H9 (cell line): ENCODE data around the gene FOXB1. TPM values are rescaled to one million over a fixed set of nuclear protein-coding genes. Genes with fewer than 3 reads are reported as not detected.

Experiments used
- DNase-seq: peaks from one replicate; pipeline ENCODE4 v3.0.0-alpha.2; 2017
- H2AFZ ChIP-seq: one replicate; pipeline ENCODE4 v1.6.1; 2013; ENCODE audit warnings: mild to moderate bottlenecking, low read length, control low read depth, moderate library complexity
- H2AK5ac ChIP-seq: 2 replicates; pipeline ENCODE4 v1.6.1; 2013; ENCODE audit warnings: low read length, control low read depth, mixed read lengths; ENCODE audit not compliant: insufficient read length
- H2BK120ac ChIP-seq: one replicate; pipeline ENCODE4 v1.6.1; 2013; ENCODE audit warnings: low read depth, mild to moderate bottlenecking, low read length, control low read depth, inconsistent platforms; ENCODE audit not compliant: poor library complexity, severe bottlenecking
- H2BK12ac ChIP-seq: 2 replicates; pipeline ENCODE4 v1.6.1; 2013; ENCODE audit warnings: low read length, control low read depth, mixed read lengths, low read depth; ENCODE audit not compliant: insufficient read length
- H2BK15ac ChIP-seq: 2 replicates; pipeline ENCODE4 v1.6.1; 2013; ENCODE audit warnings: low read depth, low read length, control low read depth
- H2BK20ac ChIP-seq: one replicate; pipeline ENCODE4 v1.6.1; 2013; ENCODE audit warnings: low read depth, mild to moderate bottlenecking, low read length, control low read depth, inconsistent platforms; ENCODE audit not compliant: poor library complexity, severe bottlenecking
- H2BK5ac ChIP-seq: 2 replicates; pipeline ENCODE4 v1.6.1; 2013; ENCODE audit warnings: low read length, control low read depth, mixed read lengths; ENCODE audit not compliant: insufficient read length
- H3K14ac ChIP-seq: 2 replicates; pipeline ENCODE4 v1.6.1; 2013; ENCODE audit warnings: low read length, control low read depth; ENCODE audit not compliant: insufficient read depth
- H3K18ac ChIP-seq: 2 replicates; pipeline ENCODE4 v1.6.1; 2013; ENCODE audit warnings: low read depth, mild to moderate bottlenecking, mixed read lengths, low read length, control low read depth; ENCODE audit not compliant: insufficient read length
- H3K23ac ChIP-seq: 2 replicates; pipeline ENCODE4 v1.6.1; 2013; ENCODE audit warnings: low read length, control low read depth, mixed read lengths, low read depth; ENCODE audit not compliant: insufficient read length
- H3K23me2 ChIP-seq: 2 replicates; pipeline ENCODE4 v1.6.1; 2013; ENCODE audit warnings: low read depth, mild to moderate bottlenecking, mixed read lengths, low read length, control low read depth; ENCODE audit not compliant: insufficient read length, poor library complexity, severe bottlenecking
- H3K27ac ChIP-seq: 2 replicates; pipeline ENCODE4 v1.5.1; 2013; ENCODE audit warnings: low read length, control low read depth, mixed read lengths, low read depth; ENCODE audit not compliant: insufficient read length
- H3K27me3 ChIP-seq: 2 replicates; pipeline ENCODE4 v1.6.1; 2013; ENCODE audit warnings: low read length, control low read depth, inconsistent platforms; ENCODE audit not compliant: insufficient read depth
- H3K4ac ChIP-seq: 2 replicates; pipeline ENCODE4 v1.6.1; 2013; ENCODE audit warnings: low read depth, mild to moderate bottlenecking, control low read depth, inconsistent platforms, low read length, moderate library complexity
- H3K4me1 ChIP-seq: 2 replicates; pipeline ENCODE4 v1.6.1; 2013; ENCODE audit warnings: low read length, control low read depth, inconsistent platforms; ENCODE audit not compliant: insufficient read depth
- H3K4me2 ChIP-seq: 2 replicates; pipeline ENCODE4 v1.6.1; 2013; ENCODE audit warnings: low read length, control low read depth, mixed read lengths; ENCODE audit not compliant: insufficient read length, insufficient read depth
- H3K56ac ChIP-seq: 2 replicates; pipeline ENCODE4 v1.6.1; 2013; ENCODE audit warnings: low read depth, mild to moderate bottlenecking, mixed read lengths, low read length, control low read depth; ENCODE audit not compliant: insufficient read length
- H3K79me1 ChIP-seq: 2 replicates; pipeline ENCODE4 v1.6.1; 2013; ENCODE audit warnings: low read depth, mild to moderate bottlenecking, moderate library complexity, low read length, control low read depth, inconsistent platforms; ENCODE audit not compliant: insufficient read depth, poor library complexity, severe bottlenecking
- H3K79me2 ChIP-seq: 2 replicates; pipeline ENCODE4 v1.6.1; 2013; ENCODE audit warnings: low read length, control low read depth, inconsistent platforms; ENCODE audit not compliant: insufficient read depth
- H3K9ac ChIP-seq: 2 replicates; pipeline ENCODE4 v1.6.1; 2013; ENCODE audit warnings: low read length, control low read depth, mixed read lengths; ENCODE audit not compliant: insufficient read length; ENCODE audit errors: extremely low read depth
- H3K9me3 ChIP-seq: one replicate; pipeline ENCODE4 v1.6.1; 2013; ENCODE audit warnings: low read depth, low read length, inconsistent platforms; ENCODE audit not compliant: control insufficient read depth
- H3T11ph ChIP-seq: one replicate; pipeline ENCODE4 v1.6.1; 2013; ENCODE audit warnings: mild to moderate bottlenecking, low read length, control low read depth, inconsistent platforms
- H4K20me1 ChIP-seq: one replicate; pipeline ENCODE4 v1.6.1; 2013; ENCODE audit not compliant: control insufficient read depth, insufficient read length, insufficient read depth
- H4K5ac ChIP-seq: 2 replicates; pipeline ENCODE4 v1.6.1; 2013; ENCODE audit warnings: low read depth, mild to moderate bottlenecking, mixed read lengths, low read length, control low read depth; ENCODE audit not compliant: insufficient read length
- H4K8ac ChIP-seq: replicated peaks from 2 replicates; pipeline ENCODE4 v1.6.1; 2013; ENCODE audit warnings: low read length, control low read depth, mixed read lengths, low read depth; ENCODE audit not compliant: insufficient read length
- H4K91ac ChIP-seq: 2 replicates; pipeline ENCODE4 v1.6.1; 2013; ENCODE audit warnings: low read depth, mild to moderate bottlenecking, moderate library complexity, mixed read lengths, low read length, control low read depth; ENCODE audit not compliant: insufficient read length
- H3K27ac Mint-ChIP-seq, 3 experiments: 2 replicates in 2 of 3; 3 replicates in 1 of 3; pipeline ENCODE4 v1.8.0; 2020 to 2021; ENCODE audit warnings: mixed read lengths in 3 of 3, mild to moderate bottlenecking in 1 of 3, moderate library complexity in 1 of 3
- H3K27me3 Mint-ChIP-seq: 2 replicates; pipeline ENCODE4 v1.8.0; 2021; ENCODE audit warnings: low read depth, mild to moderate bottlenecking, moderate library complexity, mixed read lengths
- H3K36me3 Mint-ChIP-seq, 3 experiments: 2 replicates in 2 of 3; 3 replicates in 1 of 3; pipeline ENCODE4 v1.8.0; 2020 to 2021; ENCODE audit warnings: low read depth in 3 of 3, mixed read lengths in 3 of 3; ENCODE audit not compliant: insufficient read depth in 1 of 3
- H3K4me1 Mint-ChIP-seq, 2 experiments: 2 replicates each; pipeline ENCODE4 v1.8.0; 2020; ENCODE audit warnings: mixed read lengths in 2 of 2
- H3K4me3 Mint-ChIP-seq, 2 experiments: 2 replicates in 1 of 2; 3 replicates in 1 of 2; pipeline ENCODE4 v1.8.0; 2020 to 2021; ENCODE audit warnings: mild to moderate bottlenecking in 2 of 2, mixed read lengths in 2 of 2, moderate library complexity in 1 of 2
- H3K9me3 Mint-ChIP-seq, 2 experiments: 2 replicates in 1 of 2; 3 replicates in 1 of 2; pipeline ENCODE4 v1.8.0; 2020; ENCODE audit warnings: mild to moderate bottlenecking in 2 of 2, mixed read lengths in 2 of 2, moderate library complexity in 1 of 2
- CTCF ChIP-seq: fragments of 200-600 bp; sonication (generic); conservative IDR thresholded peaks from 3 replicates; pipeline ENCODE4 v1.8.0; 2021; ENCODE audit warnings: antibody characterized with exemption, mild to moderate bottlenecking
- WGBS: extraction: QIAGEN DNeasy Blood & Tissue Kit; methylation state at CpG from one replicate; pipeline ENCODE4 v1.1.7; 2013; ENCODE audit warnings: missing lambda C conversion rate, low lambda C conversion rate, mixed read lengths; ENCODE audit not compliant: insufficient read length; ENCODE audit errors: extremely low coverage; 5-methylcytosine and 5-hydroxymethylcytosine counted together
- total RNA-seq: library from RNA; stranded (reverse); gene quantifications from 2 replicates; pipeline ENCODE4 v1.2.1, GENCODE V29; 2021

FOXB1 gene
- total RNA-seq, 1 experiment from 2014 or later = 3.5 TPM

GRCh38 chr15:60020736-60021135 lies 16.6 kb downstream of the FOXB1 start:
- Histone ChIP-seq H3K4ac (no peak overlapping the region), H3K4me2 (no peak overlapping the region), H2BK15ac (no peak overlapping the region), H3K23me2 (no peaks in the 10 kb centered on the region), H2BK20ac (no peak overlapping the region), H3K27me3 (no peaks in the 10 kb centered on the region), H4K8ac (no peak overlapping the region), H2BK120ac (no peak overlapping the region), H3K18ac (no peak overlapping the region), H3T11ph (no peak overlapping the region), H3K27ac (no peak overlapping the region), H4K5ac (no peak overlapping the region), H2BK12ac (no peak overlapping the region), H3K23ac (no peak overlapping the region), H3K9me3 (no peaks in the 10 kb centered on the region), H3K4me1 (peaks cover 6% of the 10 kb centered on the region; the same call in 1 of the 2 replicates), H3K56ac (no peak overlapping the region), H2AK5ac (no peak overlapping the region), H2BK5ac (no peak overlapping the region), H3K9ac (no peak overlapping the region), H3K79me1 (no peaks in the 10 kb centered on the region), H4K20me1 (no peaks in the 10 kb centered on the region), H3K14ac (no peak overlapping the region), H3K79me2 (no peaks in the 10 kb centered on the region), H4K91ac (no peak overlapping the region), H2AFZ (no peak overlapping the region)
- peaks cover 7% of the 10 kb centered on the region for H3K27me3 Mint-ChIP-seq
- DNase-seq = no peak
- H3K36me3 Mint-ChIP-seq = peaks cover 5 to 10% (median 5%) of the 10 kb centered on the region in 3 experiments; a peak in 4 of 7 replicates
- no peak overlapping the region for H3K27ac Mint-ChIP-seq
- peaks cover 8 to 9% of the 10 kb centered on the region in 2 experiments for H3K9me3 Mint-ChIP-seq
- H3K4me3 Mint-ChIP-seq = no peak overlapping the region
- no CpG with 5 or more reads among the region's 3 CpGs for WGBS
- H3K4me1 Mint-ChIP-seq = peaks cover 36 to 37% of the 10 kb centered on the region in 2 experiments
- TF ChIP-seq CTCF = no peak
